Ectodermal cell (in vitro differentiated cells): ENCODE measurements around the gene ZNF687.
A peak's percentile ranks its signal among the peaks of the same experiment; 100 is the strongest.

Source experiments
- H3K27ac ChIP-seq: 2 replicates; pipeline ENCODE4 v1.7.0; 2013; ENCODE audit warnings: mild to moderate bottlenecking, low read depth, low read length; ENCODE audit not compliant: insufficient read depth, poor library complexity, severe bottlenecking
- H3K27me3 ChIP-seq: 2 replicates; pipeline ENCODE4 v1.7.0; 2013; ENCODE audit warnings: mild to moderate bottlenecking, low read length; ENCODE audit not compliant: insufficient read depth, control insufficient read depth, poor library complexity, severe bottlenecking
- H3K36me3 ChIP-seq: one replicate; pipeline ENCODE4 v1.7.0; 2013; ENCODE audit warnings: low read length; ENCODE audit not compliant: control insufficient read depth, insufficient read depth
- H3K4me1 ChIP-seq: one replicate; pipeline ENCODE4 v1.7.0; 2013; ENCODE audit warnings: low read length; ENCODE audit not compliant: control insufficient read depth, insufficient read depth
- H3K4me3 ChIP-seq: 2 replicates; pipeline ENCODE4 v1.7.0; 2013; ENCODE audit warnings: low read depth, low read length, control low read depth; ENCODE audit not compliant: insufficient read depth
- H3K9me3 ChIP-seq: 2 replicates; pipeline ENCODE4 v1.7.0; 2013; ENCODE audit warnings: mild to moderate bottlenecking, low read length, moderate library complexity; ENCODE audit not compliant: control insufficient read depth
- WGBS, 2 experiments: methylation state at CpG; one replicate each; pipeline ENCODE4 v1.1.7; 2013; ENCODE audit warnings: missing lambda C conversion rate in 2 of 2; 5-methylcytosine and 5-hydroxymethylcytosine counted together

ZNF687 gene

GRCh38 chr1:151312826-151313225 lies 30.7 kb downstream of the ZNF687 start:
- WGBS, 2 experiments, result 92 to 95% methylated on average over 8 of the region's 8 CpGs
- no peak overlapping the region for H3K4me3 ChIP-seq
- H3K27me3 ChIP-seq, result no peaks in the 10 kb centered on the region
- no peak overlapping the region for H3K27ac ChIP-seq
- H3K9me3 ChIP-seq, result no peaks in the 10 kb centered on the region
- H3K4me1 ChIP-seq, result peaks cover 20% of the 10 kb centered on the region
- peaks cover 6% of the 10 kb centered on the region for H3K36me3 ChIP-seq

DNA sequence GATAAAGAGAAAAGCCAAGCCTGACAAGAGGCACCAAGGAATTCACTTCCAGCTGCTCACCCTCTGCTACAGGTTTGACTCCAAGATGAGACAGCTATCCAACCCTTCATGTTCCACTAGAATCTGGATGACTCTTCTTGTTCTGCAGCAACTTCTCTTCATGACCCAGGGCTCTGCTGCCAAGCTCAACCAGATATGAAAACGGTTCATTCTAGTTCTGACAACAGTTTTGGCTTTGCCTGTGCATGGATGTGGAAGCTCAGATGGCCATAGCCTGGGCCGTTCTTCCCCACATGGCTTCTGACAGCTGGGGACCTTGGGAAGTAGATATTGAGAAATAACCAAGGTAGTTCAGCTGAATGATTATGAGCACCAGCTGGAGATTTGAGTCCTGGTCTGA lies 31.4 kb downstream of the ZNF687 start:
- no peak overlapping the region for H3K27ac ChIP-seq
- no peaks in the 10 kb centered on the region for H3K9me3 ChIP-seq
- peaks cover 18% of the 10 kb centered on the region for H3K4me1 ChIP-seq
- WGBS, 2 experiments, result 91 to 97% methylated on average over 2 of the region's 2 CpGs
- H3K36me3 ChIP-seq, result no peaks in the 10 kb centered on the region
- H3K27me3 ChIP-seq, result no peaks in the 10 kb centered on the region
- no peak overlapping the region for H3K4me3 ChIP-seq

GRCh38 chr1:151314137-151314875 lies 32.2 kb downstream of the ZNF687 start:
- no peak overlapping the region for H3K27ac ChIP-seq
- H3K4me3 ChIP-seq, result no peak overlapping the region
- peaks cover 13% of the 10 kb centered on the region for H3K4me1 ChIP-seq
- H3K27me3 ChIP-seq, result no peaks in the 10 kb centered on the region
- no peaks in the 10 kb centered on the region for H3K36me3 ChIP-seq
- 78 to 95% methylated on average over 2 to 3 of the region's 3 CpGs for WGBS, 2 experiments
- H3K9me3 ChIP-seq, result no peaks in the 10 kb centered on the region

DNA sequence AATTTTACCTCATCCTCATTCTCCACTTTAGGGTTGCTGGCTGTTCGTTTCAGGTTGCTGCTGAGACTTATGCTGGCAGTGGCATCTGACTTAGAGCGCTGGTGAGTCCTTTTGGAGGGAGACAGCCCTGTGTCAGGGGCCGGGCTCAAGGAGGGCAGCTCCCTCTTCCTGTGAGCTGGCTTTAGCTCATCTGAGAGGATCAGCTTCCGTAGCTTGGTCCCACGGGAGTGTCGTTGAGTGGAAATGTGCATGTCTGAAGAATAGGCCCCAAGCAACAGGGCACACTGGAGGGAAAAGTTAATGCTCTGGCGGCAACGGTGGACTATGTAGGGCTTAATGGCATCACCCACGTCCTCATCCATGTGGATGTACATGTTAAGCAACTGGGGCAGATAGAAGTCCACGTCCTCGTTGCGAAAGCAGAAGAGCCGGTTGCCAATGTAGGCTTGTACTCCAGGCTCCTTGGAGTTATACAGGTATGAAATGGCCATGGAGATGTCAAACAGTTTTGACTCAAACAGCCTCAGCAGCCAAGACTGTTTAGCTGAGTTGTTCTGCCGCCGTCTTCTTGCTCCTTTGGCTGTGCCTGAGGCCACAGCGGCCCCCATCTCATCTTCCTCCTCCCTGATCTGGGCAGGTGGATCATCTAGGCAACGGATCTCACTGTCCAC lies 33.6 kb downstream of the ZNF687 start:
- 95% methylated on average over 17 of the region's 17 CpGs for WGBS, 2 experiments
- H3K4me1 ChIP-seq, result peaks cover under 1% of the 10 kb centered on the region
- H3K36me3 ChIP-seq, result no peaks in the 10 kb centered on the region
- no peak overlapping the region for H3K4me3 ChIP-seq
- no peaks in the 10 kb centered on the region for H3K27me3 ChIP-seq
- H3K27ac ChIP-seq, result no peak overlapping the region
- H3K9me3 ChIP-seq, result no peaks in the 10 kb centered on the region

- no peak overlapping the region for H3K4me3 ChIP-seq
- WGBS, 2 experiments, result 93 to 97% methylated on average over 2 to 3 of the region's 3 CpGs
- no peaks in the 10 kb centered on the region for H3K9me3 ChIP-seq
- no peaks in the 10 kb centered on the region for H3K4me1 ChIP-seq
- no peaks in the 10 kb centered on the region for H3K27me3 ChIP-seq
- H3K27ac ChIP-seq, result no peak overlapping the region
- H3K36me3 ChIP-seq, result peaks cover 1% of the 10 kb centered on the region
Observed at GRCh38 chr1:151318975-151319374, 36.9 kb downstream of the ZNF687 start.

DNA sequence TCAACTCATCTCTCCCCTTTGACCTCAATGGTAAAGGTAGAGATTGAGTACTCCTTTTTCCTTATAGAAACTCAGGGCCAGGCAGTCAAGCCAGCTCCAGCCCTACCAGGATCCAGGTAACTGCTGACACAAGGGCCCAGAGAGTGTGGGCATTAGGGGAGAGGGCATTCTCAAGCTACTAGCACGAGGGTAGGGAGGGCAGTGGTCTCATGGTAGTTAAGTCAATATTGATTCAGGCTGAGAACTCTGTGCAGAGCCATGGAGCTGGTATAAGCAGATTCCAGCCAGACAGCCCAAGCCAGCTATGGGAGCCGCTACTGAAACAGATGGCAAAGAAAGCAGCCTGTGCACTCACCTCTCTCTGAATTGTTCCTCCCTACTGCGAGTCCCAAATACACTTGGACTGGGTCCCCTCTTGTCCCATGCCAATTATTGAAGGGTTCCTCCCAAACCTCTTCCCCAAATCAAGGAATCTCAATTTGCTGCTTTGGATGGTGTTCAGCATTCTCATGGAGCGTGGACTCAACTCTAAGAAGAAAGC lies 42.4 kb downstream of the ZNF687 start:
- no peaks in the 10 kb centered on the region for H3K9me3 ChIP-seq
- no peaks in the 10 kb centered on the region for H3K27me3 ChIP-seq
- no peak overlapping the region for H3K27ac ChIP-seq
- no peak overlapping the region for H3K4me3 ChIP-seq
- H3K4me1 ChIP-seq, result peaks cover 11% of the 10 kb centered on the region
- peaks cover 8% of the 10 kb centered on the region for H3K36me3 ChIP-seq
- WGBS, 2 experiments, result 93 to 95% methylated on average over 4 of the region's 4 CpGs

GRCh38 chr1:151325231-151325630 lies 43.1 kb downstream of the ZNF687 start:
- no peak overlapping the region for H3K4me3 ChIP-seq
- WGBS, 2 experiments, result 94 to 95% methylated on average over 7 of the region's 7 CpGs
- H3K36me3 ChIP-seq, result peaks cover 8% of the 10 kb centered on the region

GRCh38 chr1:151325646-151326429 lies 43.7 kb downstream of the ZNF687 start:
- Histone ChIP-seq H3K4me1 (peaks cover 11% of the 10 kb centered on the region), H3K27me3 (no peaks in the 10 kb centered on the region), H3K36me3 (peaks cover 8% of the 10 kb centered on the region), H3K9me3 (no peaks in the 10 kb centered on the region), H3K4me3 (no peak overlapping the region), H3K27ac (no peak overlapping the region)
- WGBS, 2 experiments, result 79 to 83% methylated on average over 4 to 5 of the region's 5 CpGs

More at GRCh38 chr1:151325231-151325630, 43.1 kb downstream of the ZNF687 start:
- Histone ChIP-seq H3K9me3 (no peaks in the 10 kb centered on the region), H3K27me3 (no peaks in the 10 kb centered on the region), H3K27ac (no peak overlapping the region), H3K4me1 (peaks cover 11% of the 10 kb centered on the region)

GRCh38 chr1:151326619-151327222 lies 44.6 kb downstream of the ZNF687 start:
- H3K27ac ChIP-seq, result no peak overlapping the region
- WGBS, 2 experiments, result 6 to 9% methylated on average over 9 to 12 of the region's 12 CpGs
- peak overlapping the region; percentile 66 for H3K4me3 ChIP-seq
- peaks cover 8% of the 10 kb centered on the region for H3K36me3 ChIP-seq
- no peaks in the 10 kb centered on the region for H3K27me3 ChIP-seq
- H3K9me3 ChIP-seq, result no peaks in the 10 kb centered on the region
- H3K4me1 ChIP-seq, result peaks cover 11% of the 10 kb centered on the region
